Coronary artery (tissue), 2 donors: Measurements from ENCODE around the gene NKIRAS1.
A peak's percentile ranks its signal among the peaks of the same experiment; 100 is the strongest.
"Not testable (repeated sequence)": the region's sequence is repeated elsewhere in the genome, so short reads cannot be mapped to it uniquely, and the experiment has no call there.

Experiments used
- DNase-seq: peaks from one replicate; pipeline ENCODE4 v3.0.0-alpha.2; 2017; ENCODE audit warnings: low spot score
- H3K27ac ChIP-seq, 2 donors: fragments of 200-600 bp; sonication (generic); one replicate each; pipeline ENCODE4 v1.5.1; 2016 to 2019
- H3K4me3 ChIP-seq: fragments of 200-600 bp; sonication (generic); 2 replicates; pipeline ENCODE4 v1.5.1; 2016; ENCODE audit warnings: mild to moderate bottlenecking, moderate library complexity
- CTCF ChIP-seq: fragments of 200-600 bp; sonication (generic); IDR thresholded peaks from one replicate; pipeline ENCODE4 v1.5.1; 2019; ENCODE audit warnings: antibody characterized with exemption

Gene NKIRAS1

GRCh38 chr3:23928524-23928923 lies 11.7 kb upstream of the NKIRAS1 start:
- TF ChIP-seq CTCF: no peak
- Histone ChIP-seq H3K27ac (no peak overlapping the region), H3K4me3 (no peak overlapping the region)
- DNase-seq: no peak

- Histone ChIP-seq H3K4me3 (no peak overlapping the region), H3K27ac (no peak overlapping the region)
- no peak for DNase-seq
- TF ChIP-seq CTCF: no peak
These were observed 9.9 kb upstream of the NKIRAS1 start for GRCh38 chr3:23926736-23927135.

GRCh38 chr3:23926246-23926645 lies 9.5 kb upstream of the NKIRAS1 start:
- H3K4me3 ChIP-seq: no peak overlapping the region
- H3K27ac ChIP-seq: no peak overlapping the region
- no peak for TF ChIP-seq CTCF
- DNase-seq: no peak

GRCh38 chr3:23923786-23924185 lies 7.0 kb upstream of the NKIRAS1 start:
- Histone ChIP-seq H3K4me3 (no peak overlapping the region), H3K27ac (no peak overlapping the region)
- no peak for DNase-seq
- TF ChIP-seq CTCF: no peak

- TF ChIP-seq CTCF: no peak
- no peak for DNase-seq
- Histone ChIP-seq H3K27ac (no peak overlapping the region), H3K4me3 (no peak overlapping the region)
These were observed 4.3 kb upstream of the NKIRAS1 start for GRCh38 chr3:23921052-23921511.

GRCh38 chr3:23920151-23920655 lies 3.4 kb upstream of the NKIRAS1 start:
- H3K27ac ChIP-seq: no peak overlapping the region
- H3K4me3 ChIP-seq: no peak overlapping the region
- DNase-seq: no peak
- TF ChIP-seq CTCF: no peak

GRCh38 chr3:23919628-23920027 lies 2.8 kb upstream of the NKIRAS1 start:
- TF ChIP-seq CTCF: no peak
- no peak for DNase-seq
- H3K4me3 ChIP-seq: no peak overlapping the region
- H3K27ac ChIP-seq: no peak overlapping the region

- DNase-seq: not testable (repeated sequence)
- peak overlapping the region; percentile 77 to 97 for H3K27ac ChIP-seq
- peak overlapping the region; percentile 91 for H3K4me3 ChIP-seq
These were observed 1.5 kb upstream of the NKIRAS1 start for GRCh38 chr3:23918331-23918730.

GRCh38 chr3:23917679-23918303 lies 1.0 kb upstream of the NKIRAS1 start:
- not testable (repeated sequence) for DNase-seq
- Histone ChIP-seq H3K4me3 (peak overlapping the region; percentile 91), H3K27ac (peak overlapping the region; percentile 77 to 97)
